Testis (tissue), 3 donors: ENCODE measurements around the gene MEGF11. TPM values are rescaled to one million over a fixed set of nuclear protein-coding genes. Genes with fewer than 3 reads are reported as not detected.

Experiments used
- DNase-seq: peaks from one replicate; pipeline ENCODE4 v3.0.0-alpha.2; 2019
- H3K27ac ChIP-seq, 2 donors: fragments of 200-600 bp; sonication (generic); one replicate each; pipeline ENCODE4 v1.5.1; 2019
- H3K27me3 ChIP-seq: fragments of 200-600 bp; sonication (generic); one replicate; pipeline ENCODE4 v1.5.1; 2019
- H3K36me3 ChIP-seq: fragments of 200-600 bp; sonication (generic); one replicate; pipeline ENCODE4 v1.5.1; 2017; ENCODE audit warnings: low read depth; ENCODE audit errors: missing control alignments
- H3K4me1 ChIP-seq: fragments of 200-600 bp; sonication (generic); one replicate; pipeline ENCODE4 v1.5.1; 2019
- H3K4me3 ChIP-seq, 2 donors: fragments of 200-600 bp; sonication (generic); one replicate each; pipeline ENCODE4 v1.5.1; 2017 to 2019
- H3K9me3 ChIP-seq: fragments of 200-600 bp; sonication (generic); one replicate; pipeline ENCODE4 v1.5.1; 2017
- POLR2A ChIP-seq: fragments of 450-650 bp; IDR thresholded peaks from one replicate; pipeline ENCODE4 v1.6.1; 2017; ENCODE audit warnings: antibody characterized with exemption, mild to moderate bottlenecking, moderate library complexity
- WGBS, 2 donors: methylation state at CpG; one replicate each; pipeline ENCODE4 v1.1.5; 2018; 5-methylcytosine and 5-hydroxymethylcytosine counted together
- intact Hi-C: fragments of 100-400 bp; cut with DNase I; formaldehyde crosslinking; loops from one replicate; pipeline ENCODE4 v1.15.1; 2023; ENCODE audit warnings: low total_unique reads
- polyA plus RNA-seq: library from polyadenylated mRNA; stranded (reverse); fragments of 350-450 nt; fragmentation: Illumina TruSeq; extraction: RNeasy Lipid Tissue Mini Kit (QIAGEN cat#74804); gene quantifications from one replicate; pipeline ENCODE4 v1.2.3, GENCODE V29; 2014; ENCODE audit warnings: low read depth, low replicate concordance; ENCODE audit not compliant: insufficient read depth
- total RNA-seq, 2 donors: library from RNA; depleted of rRNA; stranded (reverse); fragments of >200 nt; gene quantifications; one replicate each; pipeline ENCODE4 v1.2.3, GENCODE V29; 2016
- TF ChIP-seq, protein P1 (sequence below), 3 experiments: fragments of 450-650 bp in 2 of 3; fragments of 200-600 bp in 1 of 3; sonication (generic) in 1 of 3; IDR thresholded peaks; one replicate each; pipeline ENCODE4 v1.5.1; 2016 to 2019; ENCODE audit warnings: antibody characterized with exemption in 3 of 3, mild to moderate bottlenecking in 2 of 3, moderate library complexity in 1 of 3

The MEGF11 gene
- total and polyA plus RNA-seq, 3 donors from 2014 or later: 4.5 to 18.7 (median 8.6) TPM

DNA sequence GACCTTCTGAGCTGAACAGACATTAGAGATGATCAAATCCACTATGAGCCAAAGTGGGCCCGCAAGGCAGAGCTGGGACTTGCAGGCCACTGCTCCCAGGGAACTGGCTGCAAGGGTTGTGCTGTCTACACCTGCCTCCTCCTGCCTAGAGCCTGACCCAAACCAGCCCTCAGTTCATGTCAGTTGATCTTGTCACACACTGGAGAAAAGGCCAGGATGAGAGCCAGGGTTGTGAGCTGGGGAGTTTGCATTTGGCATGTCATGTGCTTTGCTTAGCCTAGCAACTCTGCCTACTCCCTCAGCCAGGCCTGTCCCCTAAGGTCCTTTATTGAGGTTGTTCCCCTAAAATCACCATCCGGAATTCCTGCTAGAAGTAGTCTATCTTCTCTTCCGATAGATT, 316.5 kb downstream of the MEGF11 start:
- Histone ChIP-seq H3K4me3 (no peak overlapping the region), H3K27ac (no peak overlapping the region), H3K36me3 (no peaks in the 10 kb centered on the region), H3K9me3 (no peaks in the 10 kb centered on the region), H3K4me1 (no peaks in the 10 kb centered on the region), H3K27me3 (no peaks in the 10 kb centered on the region)
- intact Hi-C loops: no loop called here
- TF ChIP-seq, protein P1, sequence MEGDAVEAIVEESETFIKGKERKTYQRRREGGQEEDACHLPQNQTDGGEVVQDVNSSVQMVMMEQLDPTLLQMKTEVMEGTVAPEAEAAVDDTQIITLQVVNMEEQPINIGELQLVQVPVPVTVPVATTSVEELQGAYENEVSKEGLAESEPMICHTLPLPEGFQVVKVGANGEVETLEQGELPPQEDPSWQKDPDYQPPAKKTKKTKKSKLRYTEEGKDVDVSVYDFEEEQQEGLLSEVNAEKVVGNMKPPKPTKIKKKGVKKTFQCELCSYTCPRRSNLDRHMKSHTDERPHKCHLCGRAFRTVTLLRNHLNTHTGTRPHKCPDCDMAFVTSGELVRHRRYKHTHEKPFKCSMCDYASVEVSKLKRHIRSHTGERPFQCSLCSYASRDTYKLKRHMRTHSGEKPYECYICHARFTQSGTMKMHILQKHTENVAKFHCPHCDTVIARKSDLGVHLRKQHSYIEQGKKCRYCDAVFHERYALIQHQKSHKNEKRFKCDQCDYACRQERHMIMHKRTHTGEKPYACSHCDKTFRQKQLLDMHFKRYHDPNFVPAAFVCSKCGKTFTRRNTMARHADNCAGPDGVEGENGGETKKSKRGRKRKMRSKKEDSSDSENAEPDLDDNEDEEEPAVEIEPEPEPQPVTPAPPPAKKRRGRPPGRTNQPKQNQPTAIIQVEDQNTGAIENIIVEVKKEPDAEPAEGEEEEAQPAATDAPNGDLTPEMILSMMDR (IDR thresholded peaks at IDR 0.05): no peak
- TF ChIP-seq POLR2A: no peak
- WGBS, 2 donors: 88 to 92% methylated on average over 2 to 3 of the region's 3 CpGs
- DNase-seq: no peak

DNA sequence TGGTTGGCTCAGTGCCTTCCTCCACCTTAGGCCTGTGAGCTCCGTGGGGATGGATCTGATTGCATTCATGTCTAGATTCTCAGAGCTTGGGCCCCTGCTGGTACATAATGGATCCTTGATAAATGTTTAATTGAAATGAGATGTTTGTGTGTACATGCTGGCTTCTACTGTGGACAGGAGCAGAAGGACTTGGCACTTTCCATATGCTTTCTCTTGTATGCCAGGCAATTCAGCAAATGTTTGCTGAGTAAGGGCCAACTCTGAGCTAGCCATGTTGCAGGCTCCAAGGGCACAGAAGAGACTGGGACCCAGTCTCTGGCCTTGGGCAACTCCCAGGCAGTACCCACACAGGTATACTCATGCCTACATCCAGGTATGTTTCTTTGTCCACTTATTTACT, 317.3 kb downstream of the MEGF11 start:
- 63 to 91% methylated on average over 1 of the region's 1 CpG for WGBS, 2 donors
- no peaks in the 10 kb centered on the region for H3K9me3 ChIP-seq
- no peak for DNase-seq
- H3K4me1 ChIP-seq: no peaks in the 10 kb centered on the region
- intact Hi-C loops: no loop called here
- H3K27me3 ChIP-seq: no peaks in the 10 kb centered on the region
- TF ChIP-seq POLR2A: no peak
- TF ChIP-seq, protein P1 (IDR thresholded peaks at IDR 0.05): no peak
- no peak overlapping the region for H3K4me3 ChIP-seq
- no peaks in the 10 kb centered on the region for H3K36me3 ChIP-seq
- no peak overlapping the region for H3K27ac ChIP-seq

DNA sequence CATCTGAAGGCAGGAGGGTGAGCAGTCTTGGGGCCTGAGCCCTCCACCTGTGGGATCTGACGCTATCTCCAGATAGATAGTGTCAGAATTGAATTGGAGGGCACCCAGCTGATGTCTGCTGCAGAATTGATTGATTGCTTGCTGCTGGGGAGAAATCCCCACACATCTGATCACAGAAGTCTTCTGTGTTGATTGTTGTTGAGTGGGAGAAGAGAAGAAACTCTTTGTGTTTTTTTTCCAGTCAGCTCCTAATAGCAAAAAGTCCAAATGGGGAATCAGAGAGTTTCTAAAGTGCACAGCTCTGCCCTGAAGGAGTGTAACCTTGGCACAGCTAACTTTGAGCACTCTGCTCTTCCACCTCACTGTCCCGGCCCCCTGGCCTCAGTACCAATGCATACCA, 318.2 kb downstream of the MEGF11 start:
- no peak overlapping the region for H3K4me3 ChIP-seq
- H3K27me3 ChIP-seq: no peaks in the 10 kb centered on the region
- H3K36me3 ChIP-seq: no peaks in the 10 kb centered on the region
- no peak for DNase-seq
- H3K27ac ChIP-seq: no peak overlapping the region
- no peaks in the 10 kb centered on the region for H3K9me3 ChIP-seq
- TF ChIP-seq, protein P1 (IDR thresholded peaks at IDR 0.05): no peak
- no peak for TF ChIP-seq POLR2A
- H3K4me1 ChIP-seq: no peaks in the 10 kb centered on the region
- intact Hi-C loops: no loop called here
- WGBS, 2 donors: 53 to 83% methylated on average over 2 of the region's 2 CpGs

DNA sequence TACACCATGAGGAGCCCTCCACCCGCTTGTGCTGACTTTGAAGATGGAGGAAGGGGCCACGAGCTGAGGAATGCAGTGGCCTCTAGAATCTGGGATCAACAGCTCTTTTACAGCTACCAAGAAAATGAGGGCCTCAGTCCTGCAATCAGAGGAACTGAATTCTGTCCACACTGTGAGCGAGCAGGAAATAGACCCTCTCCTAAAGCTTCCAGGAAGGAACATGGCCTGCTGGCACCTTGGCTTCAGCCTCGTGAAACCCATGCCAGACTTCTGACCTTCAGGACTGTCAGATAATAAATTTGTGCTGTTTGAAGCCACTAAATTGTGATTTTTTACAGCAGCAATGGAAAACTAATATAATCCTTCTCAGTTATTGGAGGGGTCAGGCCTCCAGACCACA, 322.3 kb downstream of the MEGF11 start:
- no peak overlapping the region for H3K27ac ChIP-seq
- TF ChIP-seq POLR2A: no peak
- TF ChIP-seq, protein P1 (IDR thresholded peaks at IDR 0.05): no peak
- H3K4me1 ChIP-seq: no peaks in the 10 kb centered on the region
- H3K9me3 ChIP-seq: no peaks in the 10 kb centered on the region
- no peaks in the 10 kb centered on the region for H3K36me3 ChIP-seq
- 76 to 83% methylated on average over 4 of the region's 4 CpGs for WGBS, 2 donors
- no peak overlapping the region for H3K4me3 ChIP-seq
- H3K27me3 ChIP-seq: no peaks in the 10 kb centered on the region
- no peak for DNase-seq
- intact Hi-C loops: no loop called here

GRCh38 chr15:65930134-65930533, 323.4 kb downstream of the MEGF11 start:
- Histone ChIP-seq H3K27me3 (no peaks in the 10 kb centered on the region), H3K4me3 (no peak overlapping the region), H3K36me3 (no peaks in the 10 kb centered on the region), H3K9me3 (no peaks in the 10 kb centered on the region), H3K4me1 (no peaks in the 10 kb centered on the region), H3K27ac (no peak overlapping the region)
- intact Hi-C loops: no loop called here
- TF ChIP-seq POLR2A: no peak
- TF ChIP-seq, protein P1 (IDR thresholded peaks at IDR 0.05): no peak
- 79 to 85% methylated on average over 6 of the region's 6 CpGs for WGBS, 2 donors
- no peak for DNase-seq
